ENCODE measurements around the gene SLC35F1.
"Not testable (repeated sequence)": the region's sequence is repeated elsewhere in the genome, so short reads cannot be mapped to it uniquely, and the experiment has no call there.

Gene SLC35F1

GRCh38 chr6:117927866-117928265 lies 20.8 kb downstream of the SLC35F1 start:
- no peak for DNase-seq (ENCODE audit: low read depth)

- DNase-seq (ENCODE audit: low read depth) = no peak
Measured at GRCh38 chr6:117928833-117929232, 21.8 kb downstream of the SLC35F1 start.

- no peak for DNase-seq (ENCODE audit: low read depth)
Measured at GRCh38 chr6:117929501-117929900, 22.4 kb downstream of the SLC35F1 start.

GRCh38 chr6:117930645-117931044 lies 23.6 kb downstream of the SLC35F1 start:
- no peak for DNase-seq (ENCODE audit: low read depth)

- no peak for DNase-seq (ENCODE audit: low read depth)
Measured at GRCh38 chr6:117932001-117932400, 24.9 kb downstream of the SLC35F1 start.

- no peak for DNase-seq (ENCODE audit: low read depth)
Measured at GRCh38 chr6:117932676-117933075, 25.6 kb downstream of the SLC35F1 start.

GRCh38 chr6:117933471-117933870 lies 26.4 kb downstream of the SLC35F1 start:
- DNase-seq (ENCODE audit: low read depth) = no peak

- no peak for DNase-seq (ENCODE audit: low read depth)
Measured at GRCh38 chr6:117938311-117938995, 31.4 kb downstream of the SLC35F1 start.

GRCh38 chr6:117947234-117947633 lies 40.2 kb downstream of the SLC35F1 start:
- DNase-seq (ENCODE audit: low read depth) = no peak

- DNase-seq (ENCODE audit: low read depth) = no peak
Measured at GRCh38 chr6:117951783-117952182, 44.7 kb downstream of the SLC35F1 start.

GRCh38 chr6:117955684-117956256 lies 48.7 kb downstream of the SLC35F1 start:
- no peak for DNase-seq (ENCODE audit: low read depth)

GRCh38 chr6:117956386-117956785 lies 49.3 kb downstream of the SLC35F1 start:
- DNase-seq (ENCODE audit: low read depth) = no peak

GRCh38 chr6:117958536-117958935 lies 51.5 kb downstream of the SLC35F1 start:
- DNase-seq (ENCODE audit: low read depth) = no peak

- no peak for DNase-seq (ENCODE audit: low read depth)
Measured at GRCh38 chr6:117960877-117961276, 53.8 kb downstream of the SLC35F1 start.

- no peak for DNase-seq (ENCODE audit: low read depth)
Measured at GRCh38 chr6:117961301-117961700, 54.2 kb downstream of the SLC35F1 start.

GRCh38 chr6:117965763-117966162 lies 58.7 kb downstream of the SLC35F1 start:
- not testable (repeated sequence) for DNase-seq (ENCODE audit: low read depth)

GRCh38 chr6:117971637-117972036 lies 64.6 kb downstream of the SLC35F1 start:
- DNase-seq (ENCODE audit: low read depth) = no peak

- DNase-seq (ENCODE audit: low read depth) = no peak
Measured at GRCh38 chr6:117974914-117975627, 68.0 kb downstream of the SLC35F1 start.

GRCh38 chr6:117976030-117976651 lies 69.1 kb downstream of the SLC35F1 start:
- DNase-seq (ENCODE audit: low read depth) = no peak

GRCh38 chr6:117985916-117986315 lies 78.9 kb downstream of the SLC35F1 start:
- DNase-seq (ENCODE audit: low read depth) = no peak

- no peak for DNase-seq (ENCODE audit: low read depth)
Measured at GRCh38 chr6:117986396-117986795, 79.3 kb downstream of the SLC35F1 start.

- DNase-seq (ENCODE audit: low read depth) = no peak
Measured at GRCh38 chr6:117989086-117989485, 82.0 kb downstream of the SLC35F1 start.

GRCh38 chr6:117990151-117990550 lies 83.1 kb downstream of the SLC35F1 start:
- DNase-seq (ENCODE audit: low read depth) = no peak
